GM20431 (cell line): ENCODE results near the gene CHCHD6.
"Not testable (repeated sequence)": the region's sequence is repeated elsewhere in the genome, so short reads cannot be mapped to it uniquely, and the experiment has no call there.

Experiments used
- in situ Hi-C: fragments of 300-500 bp; cut with MseI, MboI; formaldehyde crosslinking; loops from one replicate; pipeline ENCODE4 v1.15.0; 2020; ENCODE audit warnings: low sequenced_read_pairs; ENCODE audit not compliant: unreplicated experiment

CHCHD6 gene

DNA sequence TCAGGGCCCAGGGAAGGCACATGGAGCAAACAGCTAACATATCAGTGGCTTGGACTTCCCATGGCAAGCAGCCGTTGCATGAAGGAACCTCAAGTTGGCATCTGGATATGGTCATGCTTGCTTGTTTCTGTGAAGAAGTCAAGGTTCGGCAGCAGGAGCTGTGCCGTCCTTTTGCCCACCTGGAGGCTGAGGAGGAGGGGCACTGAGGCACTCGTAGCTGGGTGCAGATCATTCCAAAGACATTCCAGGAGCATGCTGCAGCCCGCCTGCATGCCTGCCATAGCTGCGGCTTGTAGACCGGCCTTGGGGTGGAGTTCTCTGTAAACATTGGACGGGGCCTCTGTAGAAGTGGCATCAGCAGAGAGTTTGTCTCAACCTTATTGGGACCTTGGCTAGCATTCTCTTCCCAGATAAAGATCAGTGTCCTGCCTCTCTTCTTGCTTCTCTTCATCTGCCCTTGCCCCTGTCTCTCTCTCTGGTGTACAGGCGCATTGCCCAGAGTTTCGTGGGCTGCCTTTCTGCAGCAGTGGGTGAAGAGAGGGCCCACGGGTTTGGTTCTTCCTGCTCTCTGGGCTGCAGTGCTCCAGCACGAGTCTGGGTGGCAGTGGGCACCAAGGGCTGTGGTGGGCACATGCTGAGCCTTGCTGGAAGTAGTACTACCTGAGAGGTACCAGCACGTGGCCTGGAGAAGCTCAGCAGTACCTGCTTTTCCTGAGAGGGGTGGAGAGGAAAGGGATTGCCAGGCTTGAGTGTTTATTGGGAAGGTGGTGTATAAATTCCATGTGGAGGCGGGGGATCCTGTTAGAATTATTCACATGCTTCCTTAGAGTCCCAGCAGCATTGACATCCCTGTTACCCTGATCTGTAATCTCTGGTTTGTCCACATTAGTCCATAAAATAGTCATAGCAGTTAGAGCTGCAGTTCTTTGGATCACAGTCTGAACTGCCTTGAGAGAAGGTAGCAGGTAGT, 49.4 kb downstream of the CHCHD6 start:
- in situ Hi-C loops, result loop anchor here (10.0 kb wide), 1 partner anchor 231 kb away; the partner anchor contains the start of gene PLXNA1

DNA sequence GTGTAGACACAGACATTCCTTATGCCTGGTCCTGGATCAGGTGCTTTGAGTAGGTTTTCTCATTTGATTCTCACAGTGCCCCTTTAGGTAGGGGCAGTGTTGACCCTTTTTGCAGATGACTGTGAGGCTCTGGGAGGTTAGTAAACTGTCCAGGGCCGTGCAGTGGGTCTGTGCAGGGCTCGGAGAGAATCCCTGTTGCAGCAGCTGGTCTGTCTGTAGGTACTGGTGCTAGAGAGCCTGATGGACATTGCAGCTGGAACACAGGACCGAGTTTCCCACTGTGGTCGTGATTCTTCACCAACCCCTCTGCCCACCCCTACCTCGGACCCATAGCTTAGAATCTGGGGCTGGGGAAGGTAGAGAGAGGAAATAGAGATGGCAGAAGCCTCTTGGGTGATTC, 51.8 kb downstream of the CHCHD6 start:
- in situ Hi-C loops, result loop anchor here (10.0 kb wide), 1 partner anchor 229 kb away; the partner anchor contains the start of gene PLXNA1

DNA sequence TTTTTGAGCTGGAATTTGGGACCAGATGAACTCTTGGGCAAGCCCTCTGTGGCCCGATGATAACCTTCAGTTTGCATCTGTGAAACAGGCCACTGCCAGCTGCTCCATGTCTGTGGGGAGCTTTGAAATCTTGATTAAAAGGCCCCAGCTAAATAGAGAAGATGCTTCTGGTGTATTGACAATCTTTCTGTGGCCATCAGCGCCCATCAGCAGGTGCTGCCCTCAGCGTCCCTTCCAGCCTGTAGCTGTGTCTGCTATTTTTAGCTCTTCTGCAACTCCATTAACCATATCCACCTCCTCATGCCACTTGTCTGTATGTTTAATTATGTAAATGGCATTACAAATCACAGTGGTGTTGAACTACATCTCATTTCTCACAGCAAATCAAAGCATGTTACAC, 54.0 kb downstream of the CHCHD6 start:
- in situ Hi-C loops, result loop anchor here (10.0 kb wide), 1 partner anchor 227 kb away; the partner anchor contains the start of gene PLXNA1

DNA sequence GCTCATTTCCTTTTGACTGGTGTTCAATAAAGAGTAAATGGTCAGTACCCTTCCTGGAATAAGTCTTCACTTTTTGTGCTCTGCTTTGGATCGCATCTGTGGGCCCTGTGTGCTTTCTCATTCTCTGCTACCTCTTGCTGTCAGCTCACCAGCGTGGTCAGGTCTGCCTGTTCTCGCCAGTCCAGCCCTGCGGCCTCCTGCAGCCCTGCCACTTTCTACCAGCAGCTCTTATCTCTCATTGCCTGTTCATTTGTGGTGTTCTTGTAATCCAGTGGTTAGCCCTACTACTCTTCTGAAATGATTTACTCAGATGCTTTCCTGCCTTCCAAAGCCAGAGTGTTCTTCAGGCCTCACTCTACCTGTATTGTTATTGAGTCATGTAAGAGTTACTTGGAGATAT, 54.8 kb downstream of the CHCHD6 start:
- in situ Hi-C loops, result loop anchor here (10.0 kb wide), 1 partner anchor 226 kb away; the partner anchor contains the start of gene PLXNA1

DNA sequence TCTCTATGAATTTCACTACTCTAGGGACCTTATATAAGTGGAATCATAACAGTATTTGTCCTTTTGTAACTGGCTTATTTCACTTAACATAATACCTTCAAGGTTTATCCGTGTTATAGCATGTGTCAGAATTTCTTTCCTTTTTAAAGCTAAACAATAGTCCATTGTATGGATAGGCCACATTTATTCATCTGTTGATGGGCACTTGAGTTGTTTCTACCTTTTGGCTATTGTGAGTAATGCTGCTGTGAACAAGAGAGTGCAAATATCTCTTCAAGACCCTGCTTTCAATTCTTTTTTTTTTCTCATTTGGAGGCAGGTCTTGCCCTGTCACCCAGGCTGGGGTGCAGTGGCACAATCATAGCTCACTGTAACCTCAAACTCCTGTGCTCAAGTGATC, 56.5 kb downstream of the CHCHD6 start:
- in situ Hi-C loops, result no loop called here

DNA sequence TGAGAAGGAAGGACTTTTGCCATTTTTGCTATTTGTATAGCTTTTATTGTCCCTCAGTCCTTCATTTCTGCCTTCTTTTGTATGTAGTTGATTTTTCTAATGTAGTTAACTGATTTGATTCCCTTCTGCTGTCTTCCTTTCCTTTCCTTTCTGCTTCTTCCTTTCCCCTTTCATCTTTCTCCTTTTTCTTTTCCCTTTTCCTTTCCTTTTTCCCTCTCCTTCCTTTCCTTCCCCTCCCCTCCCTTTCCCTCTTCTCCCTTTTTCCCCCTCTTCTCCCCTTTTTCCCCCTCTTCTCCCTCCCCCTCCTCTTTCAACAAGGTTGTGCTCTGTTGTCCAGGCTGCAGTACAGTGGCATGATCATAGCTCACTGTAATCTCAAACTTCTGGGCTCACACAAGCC, 59.0 kb downstream of the CHCHD6 start:
- in situ Hi-C loops, result no loop called here

DNA sequence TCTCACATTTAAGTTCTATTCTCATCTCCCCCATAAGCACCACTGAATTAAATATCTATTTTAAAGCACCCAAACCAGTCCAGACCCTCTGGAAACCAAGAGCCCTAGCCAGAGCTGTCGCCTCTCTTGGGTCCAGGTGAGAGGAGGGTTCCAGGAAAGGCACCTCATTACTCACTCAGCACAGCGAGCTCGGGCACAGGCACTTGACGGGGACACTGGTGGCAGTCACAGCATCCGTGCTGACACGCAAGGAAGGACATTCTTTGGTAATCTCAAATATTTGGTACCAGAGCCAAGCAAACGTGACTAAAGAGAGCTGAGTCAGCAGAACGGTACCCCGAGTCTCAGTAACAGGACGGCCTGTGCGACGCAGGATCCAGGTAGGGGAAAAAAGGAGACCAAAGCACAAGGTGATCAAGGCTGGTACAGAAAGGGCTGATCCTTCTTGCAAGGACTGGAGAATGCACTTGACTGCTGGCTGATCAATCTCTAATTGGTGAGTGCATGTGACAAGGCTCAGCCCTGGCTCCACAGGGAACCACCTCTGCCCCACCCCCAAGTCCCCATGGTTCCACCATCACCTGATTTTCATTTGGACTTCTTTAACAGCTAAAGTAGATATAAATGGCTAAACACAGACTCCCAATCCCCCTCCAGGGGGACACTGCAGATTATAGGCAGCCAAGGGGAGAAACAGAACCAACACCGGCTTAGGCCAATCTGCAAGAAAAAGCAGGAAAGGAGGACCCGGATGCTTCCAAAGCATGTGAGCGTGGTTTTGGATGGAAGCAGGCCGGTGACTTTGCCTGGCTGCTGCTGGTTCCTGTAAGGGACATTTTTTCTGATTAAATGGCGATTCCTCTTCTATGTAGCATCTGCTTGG, 61.4 kb downstream of the CHCHD6 start:
- in situ Hi-C loops, result no loop called here

DNA sequence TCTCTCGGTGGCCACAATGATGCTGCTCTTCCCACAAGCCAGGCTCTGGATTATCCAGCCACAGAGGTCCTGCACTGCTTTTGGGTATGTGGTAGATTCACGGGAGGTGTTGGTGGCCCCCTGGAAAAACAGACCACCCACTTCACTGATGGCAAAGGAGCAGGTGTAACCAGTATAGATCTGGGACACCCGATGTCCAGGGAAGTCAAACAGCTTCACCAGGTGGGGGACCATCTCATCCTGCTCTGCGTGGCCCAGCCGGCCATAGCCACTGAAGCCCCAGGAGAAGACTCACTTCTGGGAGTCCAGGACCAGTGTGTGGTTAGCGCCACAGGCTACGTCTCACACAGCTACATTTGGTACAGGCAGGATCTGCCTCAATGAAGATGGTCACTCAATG, 62.6 kb downstream of the CHCHD6 start:
- in situ Hi-C loops, result no loop called here

DNA sequence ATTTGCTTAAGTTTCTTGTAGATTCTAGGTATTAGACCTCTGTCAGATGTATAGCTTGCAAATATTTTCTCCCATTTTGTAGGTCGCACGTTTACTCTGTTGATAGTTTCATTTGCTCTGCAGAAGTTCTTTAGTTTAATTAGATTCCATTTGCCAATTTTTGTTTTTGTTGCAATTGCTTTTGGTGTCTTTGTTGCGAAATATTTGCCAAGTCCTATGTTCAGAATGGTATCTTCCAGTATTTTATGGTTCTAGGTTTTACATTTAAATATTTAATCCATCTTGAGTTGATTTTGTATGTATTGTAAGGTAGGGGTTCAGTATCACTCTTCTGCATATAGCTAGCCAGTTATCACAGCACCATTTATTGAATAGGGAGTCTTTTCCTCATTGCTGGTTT, 64.9 kb downstream of the CHCHD6 start:
- in situ Hi-C loops, result no loop called here

DNA sequence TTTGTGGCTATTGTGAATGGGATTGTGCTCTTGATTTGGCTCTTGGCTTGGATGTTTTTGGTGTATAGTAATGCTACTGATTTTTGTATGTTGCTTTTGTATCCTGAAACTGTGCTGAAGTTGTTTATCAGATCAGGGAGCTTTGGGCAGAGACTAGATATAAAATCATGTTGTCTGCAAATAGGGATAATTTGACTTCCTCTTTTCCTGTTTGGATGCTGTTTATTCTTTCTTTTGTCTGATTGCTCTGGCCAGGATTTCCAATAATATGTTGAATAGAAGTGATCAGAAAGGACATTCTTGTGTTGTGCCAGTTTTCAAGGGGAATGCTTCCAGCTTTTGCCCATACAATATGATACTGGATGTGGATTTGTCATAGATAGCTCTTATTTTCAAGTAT, 66.1 kb downstream of the CHCHD6 start:
- in situ Hi-C loops, result no loop called here

DNA sequence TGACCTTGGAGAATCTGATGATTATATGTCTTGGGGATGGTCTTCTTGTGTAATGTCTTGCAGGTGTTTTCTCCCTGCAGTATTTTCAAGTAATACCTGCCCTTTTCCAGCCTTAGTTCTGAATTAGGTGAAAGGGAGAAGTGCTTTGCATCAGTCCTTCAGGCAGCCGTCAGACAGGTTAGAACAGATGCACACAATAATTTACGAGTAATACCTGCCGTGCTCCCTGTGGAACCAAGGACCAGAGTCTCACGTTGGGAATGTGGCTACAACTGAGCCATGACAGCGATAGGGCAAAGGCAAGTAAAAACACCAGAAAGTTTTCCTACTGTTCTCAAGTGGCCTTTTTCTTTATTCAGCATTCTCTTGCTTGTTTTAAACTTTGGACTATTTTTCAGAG, 69.1 kb downstream of the CHCHD6 start:
- in situ Hi-C loops, result no loop called here

DNA sequence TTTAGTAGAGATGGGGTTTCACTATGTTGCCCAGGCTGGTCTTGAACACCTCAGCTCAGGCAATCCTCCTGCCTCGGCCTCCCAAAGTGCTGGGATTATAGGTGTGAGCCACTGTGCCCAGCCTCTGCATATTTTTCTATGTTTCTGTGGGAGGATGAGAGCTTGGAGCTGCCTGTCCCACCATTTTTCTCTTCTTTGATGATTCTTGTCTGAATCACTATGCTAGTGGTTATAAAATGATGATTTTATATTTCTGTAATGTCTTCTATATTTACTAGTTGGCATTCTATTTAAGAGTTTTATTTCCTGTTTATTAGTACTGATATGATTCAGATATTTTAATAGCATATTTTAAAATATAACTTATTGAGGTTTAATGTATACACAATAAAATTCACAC, 69.7 kb downstream of the CHCHD6 start:
- in situ Hi-C loops, result no loop called here

DNA sequence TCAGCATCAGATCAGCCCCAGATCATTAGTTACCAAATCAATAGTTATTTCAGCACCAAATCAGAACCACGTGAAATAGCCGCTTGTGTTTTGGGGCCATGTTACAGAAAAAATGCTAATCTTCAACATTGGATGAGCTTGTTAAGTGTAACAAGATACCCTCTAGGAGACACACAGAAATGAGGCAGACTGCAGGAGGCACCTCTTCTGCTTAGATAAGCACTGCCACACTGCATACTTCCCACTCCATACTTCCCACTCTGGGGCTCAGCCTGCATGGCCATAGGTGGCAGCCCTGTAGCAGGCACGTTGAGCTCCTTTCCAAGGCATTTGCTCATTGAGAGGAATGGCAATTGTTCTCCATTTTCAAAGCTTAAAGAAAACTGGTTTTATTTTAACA, 73.3 kb downstream of the CHCHD6 start:
- in situ Hi-C loops, result no loop called here

DNA sequence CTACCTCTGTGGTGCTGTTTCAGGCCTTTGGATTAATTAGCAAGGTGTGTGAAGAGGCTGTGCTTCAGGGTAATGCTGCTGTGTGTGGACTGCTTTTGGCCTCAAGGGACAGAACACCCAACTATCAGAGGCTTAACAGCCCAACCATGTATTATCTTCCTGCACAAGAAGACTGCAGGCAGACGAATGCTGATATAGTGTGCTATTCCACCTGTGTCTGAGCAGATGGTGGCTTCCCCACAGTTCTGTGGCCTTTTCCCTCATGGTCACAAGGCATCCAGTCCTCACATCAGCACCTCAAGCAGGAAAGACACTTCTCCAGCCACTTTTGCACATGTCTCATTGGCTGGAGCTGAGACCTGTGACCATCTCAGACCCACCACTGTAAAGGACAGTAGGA, 76.6 kb downstream of the CHCHD6 start:
- in situ Hi-C loops, result no loop called here

DNA sequence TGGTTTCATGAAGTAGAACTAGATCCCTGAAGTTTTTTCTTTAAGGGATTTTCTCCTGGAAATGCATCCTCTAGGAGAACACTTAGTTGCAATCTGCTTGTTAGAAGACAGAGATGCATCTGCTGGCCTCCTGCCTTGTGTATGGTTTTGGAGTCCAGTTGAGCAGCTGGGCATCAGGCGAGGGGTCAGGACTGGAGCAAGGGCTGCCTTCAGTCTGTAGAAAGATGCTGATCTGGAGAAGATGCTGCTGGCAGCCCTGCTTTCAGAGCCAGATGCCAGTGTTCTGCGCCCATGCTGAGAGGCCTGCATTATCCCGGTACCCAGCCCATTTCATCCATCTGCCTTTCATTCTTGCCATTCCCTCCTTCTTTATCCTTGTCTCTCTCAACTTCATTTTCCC, 77.4 kb downstream of the CHCHD6 start:
- in situ Hi-C loops, result no loop called here

DNA sequence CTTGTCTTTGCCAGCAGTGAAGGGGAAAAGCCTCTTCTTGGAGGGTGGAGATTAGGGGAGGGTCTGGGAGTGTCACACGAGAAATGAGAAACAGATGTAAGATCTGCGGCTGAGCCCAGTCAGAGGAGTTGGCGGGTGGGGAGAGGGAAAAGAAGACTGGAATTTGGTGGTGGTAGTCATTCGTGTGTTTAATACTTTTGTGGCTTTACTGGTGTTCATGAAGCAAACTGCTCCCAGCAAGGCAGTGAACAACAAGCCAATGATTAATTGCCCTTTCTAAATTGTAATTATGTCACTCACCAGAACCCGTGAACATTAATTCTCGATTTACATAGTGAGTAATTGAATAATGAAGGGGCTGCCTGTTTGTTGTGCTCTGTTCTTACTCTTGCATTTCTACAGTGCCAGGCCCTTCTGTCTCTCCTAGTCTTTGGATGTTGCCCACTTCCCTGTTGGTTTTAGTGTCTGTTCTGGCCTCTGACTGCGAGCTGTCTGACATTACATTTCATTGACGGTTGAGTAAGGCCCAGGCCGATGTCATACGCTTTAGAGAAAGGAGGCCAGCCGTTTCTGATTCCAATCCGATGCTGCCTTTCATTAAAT, 78.0 kb downstream of the CHCHD6 start:
- in situ Hi-C loops, result no loop called here

DNA sequence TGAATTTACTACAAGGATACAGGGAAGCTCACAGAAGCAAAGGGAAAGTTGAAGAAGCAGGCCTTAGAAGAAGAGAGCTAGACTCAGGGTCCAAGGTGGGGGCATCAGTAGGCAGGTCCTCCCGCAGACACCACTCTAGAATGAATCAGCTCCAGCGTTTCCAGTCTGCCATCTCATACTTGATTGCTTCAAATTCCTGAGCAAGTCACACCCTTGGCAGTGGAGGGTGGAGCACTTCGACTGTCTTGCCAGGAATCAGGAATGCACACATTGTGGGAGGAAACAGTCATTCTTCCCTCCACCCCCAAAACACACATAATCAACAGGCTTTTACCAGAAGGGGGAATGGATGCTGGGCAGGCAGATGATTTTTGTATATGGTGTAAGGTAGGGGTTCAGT, 78.5 kb downstream of the CHCHD6 start:
- in situ Hi-C loops, result no loop called here

DNA sequence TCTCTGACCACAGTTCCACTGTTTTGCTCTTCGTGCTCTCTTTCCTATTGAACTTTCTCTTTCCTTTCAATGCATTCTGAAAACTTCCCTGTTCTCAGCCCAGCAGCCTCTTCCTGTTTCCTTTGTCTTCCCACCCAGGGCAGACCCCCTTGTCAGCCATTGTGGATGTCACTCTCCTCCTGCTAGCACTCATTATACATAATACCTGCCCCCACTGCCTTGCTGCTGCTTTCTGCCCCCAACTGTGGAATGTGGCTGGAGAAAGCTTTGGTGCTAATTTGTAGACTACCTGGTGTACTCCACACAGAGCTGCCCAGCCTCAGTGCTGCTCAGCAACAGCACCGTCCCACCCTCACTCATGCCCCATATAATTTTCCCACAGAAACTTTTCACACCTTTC, 80.2 kb downstream of the CHCHD6 start:
- in situ Hi-C loops, result no loop called here

DNA sequence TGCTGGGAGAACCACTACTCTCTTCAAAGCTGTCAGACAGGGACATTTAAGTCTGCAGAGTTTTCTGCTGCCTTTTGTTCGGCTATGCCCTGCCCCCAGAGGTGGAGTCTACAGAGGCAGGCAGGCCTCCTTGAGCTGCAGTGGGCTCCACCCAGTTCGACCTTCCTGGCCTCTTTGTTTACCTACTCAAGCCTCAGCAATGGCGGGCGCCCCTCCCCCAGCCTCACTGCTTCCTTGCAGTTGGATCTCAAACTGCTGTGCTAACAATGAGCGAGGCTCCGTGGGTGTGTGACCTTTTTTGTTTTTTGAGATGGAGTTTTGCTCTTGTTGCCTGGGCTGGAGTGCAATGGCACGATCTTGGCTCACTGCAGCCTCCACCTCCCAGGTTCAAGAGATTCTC, 87.3 kb downstream of the CHCHD6 start:
- in situ Hi-C loops, result not testable (repeated sequence)

DNA sequence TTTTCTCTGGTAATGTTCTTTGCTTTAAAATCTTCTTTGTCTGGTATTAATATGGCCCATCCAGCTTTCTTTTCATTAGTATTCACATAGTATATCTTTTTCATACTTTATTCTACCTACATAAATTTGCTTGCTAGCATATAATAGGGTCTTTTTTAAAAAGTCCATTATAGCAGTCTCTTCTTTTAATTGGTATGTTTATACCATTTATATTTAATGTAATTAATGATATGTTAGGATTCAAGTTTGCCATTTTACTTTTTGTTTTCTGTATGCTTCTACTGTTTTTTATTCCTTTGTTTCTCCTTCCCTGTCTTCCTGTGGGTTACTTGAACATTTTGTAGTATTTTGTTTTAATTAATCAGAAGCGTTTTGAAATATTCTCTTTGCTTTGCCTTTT, 89.0 kb downstream of the CHCHD6 start:
- in situ Hi-C loops, result no loop called here
